Measurements from ENCODE around the gene OR52B6. TPM values are rescaled to one million over a fixed set of nuclear protein-coding genes. Genes with fewer than 3 reads are reported as not detected.

Gene OR52B6
- total and polyA plus RNA-seq, 2 donors (not counting 1 experiment from before 2014, with no cell fraction given) = not detected

- Mint-ChIP-seq H3K4me3 (no peak overlapping the region), H3K27me3 (peaks cover 1% of the 10 kb centered on the region), H3K27ac (no peak overlapping the region), H3K4me1 (peaks cover 6% of the 10 kb centered on the region), H3K9me3 (ENCODE audit: insufficient read depth) (no peaks in the 10 kb centered on the region)
- H3K4me3 ChIP-seq (ENCODE audit: control extremely low read depth in 1 of 5, extremely low read depth in 1 of 5, insufficient read depth in 1 of 5, low read depth in 2 of 5, low read length in 4 of 5) = no peak overlapping the region
- H3K27me3 ChIP-seq (replicated peaks in 1 of 4; ENCODE audit: control extremely low read depth in 1 of 4, control insufficient read depth in 3 of 4, insufficient read depth in 4 of 4, low read length in 3 of 4) = peaks cover 0 to under 1% (median 0%) of the 10 kb centered on the region in 4 experiments
- TF ChIP-seq CTCF (IDR thresholded peaks at IDR 0.05) (no peak), EZH2 (IDR thresholded peaks at IDR 0.05; ENCODE audit: borderline replicate concordance, insufficient read depth, low read depth, low read length, poor library complexity, severe bottlenecking) (no peak)
- ATAC-seq (ENCODE audit: low read depth) (no peak), DNase-seq (no peak)
- no peaks in the 10 kb centered on the region for H3K36me3 ChIP-seq (replicated peaks in 1 of 2; ENCODE audit: control extremely low read depth in 1 of 2, control insufficient read depth in 1 of 2, extremely low read depth in 1 of 2, insufficient read depth in 2 of 2, low read length in 1 of 2)
- H3K27ac ChIP-seq (ENCODE audit: low read length in 2 of 2) = no peak overlapping the region
- CTCF ChIA-PET = interaction anchor here (0.9 to 1.5 kb wide), 3 partner anchors 8 to 216 kb away, joined by 3 to 4 read pairs (median 3); no protein-coding TSS in a partner anchor
- intact Hi-C loops (cut with micrococcal nuclease) = no loop called here
- peaks cover 5 to 7% of the 10 kb centered on the region in 2 donors for H3K4me1 ChIP-seq (ENCODE audit: control insufficient read depth in 2 of 2, insufficient read depth in 2 of 2, low read length in 2 of 2)
- POLR2A ChIA-PET = no interaction called here
- H4K20me1 ChIP-seq (ENCODE audit: control insufficient read depth, insufficient read depth, low read length, poor library complexity, severe bottlenecking) = no peaks in the 10 kb centered on the region
- H3K4me2 ChIP-seq (replicated peaks; ENCODE audit: low read depth, low read length, poor library complexity, severe bottlenecking) = no peak overlapping the region
- H2AFZ ChIP-seq (ENCODE audit: insufficient read depth, low read depth, low read length, poor library complexity, severe bottlenecking) = no peak overlapping the region
- no peak overlapping the region for H3K9ac ChIP-seq (ENCODE audit: low read length)
- WGBS (ENCODE audit: insufficient coverage) = 100% methylated on average over 1 of the region's 3 CpGs
- no peaks in the 10 kb centered on the region for H3K79me2 ChIP-seq (ENCODE audit: control insufficient read depth, insufficient read depth, low read length)
- H3K9me3 ChIP-seq (ENCODE audit: control extremely low read depth in 1 of 3, control insufficient read depth in 2 of 3, insufficient read depth in 1 of 3, low read length in 2 of 3) = no peaks in the 10 kb centered on the region
Observed at GRCh38 chr11:5591613-5592012, 10.9 kb downstream of the OR52B6 start.

- intact Hi-C loops (cut with micrococcal nuclease) = no loop called here
Observed at GRCh38 chr11:5592615-5593014, 11.9 kb downstream of the OR52B6 start.

More at GRCh38 chr11:5592615-5593014, 11.9 kb downstream of the OR52B6 start:
- peaks cover 12% of the 10 kb centered on the region for H3K4me1 Mint-ChIP-seq
- no peak overlapping the region for H2AFZ ChIP-seq (ENCODE audit: insufficient read depth, low read depth, low read length, poor library complexity, severe bottlenecking)
- ChIA-PET POLR2A (no interaction called here), CTCF (interaction anchor here (1.2 kb wide), 1 partner anchor 215 kb away, joined by 4 read pairs; no protein-coding TSS in a partner anchor)
- TF ChIP-seq EZH2 (IDR thresholded peaks at IDR 0.05; ENCODE audit: borderline replicate concordance, insufficient read depth, low read depth, low read length, poor library complexity, severe bottlenecking) (no peak), CTCF (IDR thresholded peaks at IDR 0.05) (no peak)
- no peak overlapping the region for H3K9ac ChIP-seq (ENCODE audit: low read length)
- H3K4me2 ChIP-seq (replicated peaks; ENCODE audit: low read depth, low read length, poor library complexity, severe bottlenecking) = no peak overlapping the region
- ATAC-seq (ENCODE audit: low read depth) = no peak
- H3K9me3 ChIP-seq (ENCODE audit: control extremely low read depth in 1 of 3, control insufficient read depth in 2 of 3, insufficient read depth in 1 of 3, low read length in 2 of 3) = no peaks in the 10 kb centered on the region
- peaks cover 9 to 11% of the 10 kb centered on the region in 2 donors for H3K4me1 ChIP-seq (ENCODE audit: control insufficient read depth in 2 of 2, insufficient read depth in 2 of 2, low read length in 2 of 2)
- WGBS (ENCODE audit: insufficient coverage) = 100% methylated on average over 1 of the region's 5 CpGs
- peaks cover 0 to 3% (median 0%) of the 10 kb centered on the region in 4 experiments for H3K27me3 ChIP-seq (replicated peaks in 1 of 4; ENCODE audit: control extremely low read depth in 1 of 4, control insufficient read depth in 3 of 4, insufficient read depth in 4 of 4, low read length in 3 of 4)
- H4K20me1 ChIP-seq (ENCODE audit: control insufficient read depth, insufficient read depth, low read length, poor library complexity, severe bottlenecking) = no peaks in the 10 kb centered on the region
- no peaks in the 10 kb centered on the region for H3K36me3 ChIP-seq (replicated peaks in 1 of 2; ENCODE audit: control extremely low read depth in 1 of 2, control insufficient read depth in 1 of 2, extremely low read depth in 1 of 2, insufficient read depth in 2 of 2, low read length in 1 of 2)
- H3K4me3 Mint-ChIP-seq = no peak overlapping the region
- H3K79me2 ChIP-seq (ENCODE audit: control insufficient read depth, insufficient read depth, low read length) = no peaks in the 10 kb centered on the region
- no peak for DNase-seq
- H3K27ac ChIP-seq (ENCODE audit: low read length in 2 of 2) = no peak overlapping the region
- no peaks in the 10 kb centered on the region for H3K9me3 Mint-ChIP-seq (ENCODE audit: insufficient read depth)
- no peak overlapping the region for H3K27ac Mint-ChIP-seq
- H3K27me3 Mint-ChIP-seq = peaks cover 3% of the 10 kb centered on the region
- no peak overlapping the region for H3K4me3 ChIP-seq (ENCODE audit: control extremely low read depth in 1 of 5, extremely low read depth in 1 of 5, insufficient read depth in 1 of 5, low read depth in 2 of 5, low read length in 4 of 5)
